Renal cortex interstitium (tissue), 11 donors: ENCODE measurements around the gene TMEM121. TPM values are rescaled to one million over a fixed set of nuclear protein-coding genes. Genes with fewer than 3 reads are reported as not detected.

ENCODE experiments used
- DNase-seq, 11 donors: peaks; one replicate each; pipeline ENCODE4 v3.0.0-alpha.2; 2013; ENCODE audit warnings: low read depth in 9 of 11, low spot score in 4 of 11; ENCODE audit errors: extremely low read depth in 1 of 11
- polyA plus RNA-seq, 3 donors: library from polyadenylated mRNA; unstranded; fragments of 120-200 nt; gene quantifications; one replicate each; pipeline ENCODE4 v1.2.1, GENCODE V29; 2013; ENCODE audit not compliant: insufficient read length in 3 of 3

Gene TMEM121
- polyA plus RNA-seq, 3 donors, result 1.7 to 6.0 (median 5.7) TPM

DNA sequence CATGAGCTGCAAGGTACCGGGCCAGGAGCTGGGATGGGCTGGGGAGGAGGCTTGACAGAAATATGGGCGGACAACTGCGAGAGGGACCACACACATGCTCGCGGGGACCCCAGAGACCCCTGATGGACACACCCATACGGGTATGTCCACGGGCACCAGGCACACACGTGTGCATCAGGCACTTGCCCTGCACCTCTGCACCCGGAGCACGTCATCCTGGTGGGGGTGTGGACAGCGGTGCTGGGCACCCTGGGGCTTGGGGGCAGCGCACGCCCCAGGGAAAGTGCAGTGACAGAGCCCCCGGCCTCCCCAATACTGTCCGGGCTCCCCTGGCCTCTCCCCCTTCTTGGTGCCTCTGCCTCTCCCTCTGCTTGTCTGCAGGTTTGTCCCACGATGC lies 41.4 kb upstream of the TMEM121 start:
- DNase-seq, result no peak

DNA sequence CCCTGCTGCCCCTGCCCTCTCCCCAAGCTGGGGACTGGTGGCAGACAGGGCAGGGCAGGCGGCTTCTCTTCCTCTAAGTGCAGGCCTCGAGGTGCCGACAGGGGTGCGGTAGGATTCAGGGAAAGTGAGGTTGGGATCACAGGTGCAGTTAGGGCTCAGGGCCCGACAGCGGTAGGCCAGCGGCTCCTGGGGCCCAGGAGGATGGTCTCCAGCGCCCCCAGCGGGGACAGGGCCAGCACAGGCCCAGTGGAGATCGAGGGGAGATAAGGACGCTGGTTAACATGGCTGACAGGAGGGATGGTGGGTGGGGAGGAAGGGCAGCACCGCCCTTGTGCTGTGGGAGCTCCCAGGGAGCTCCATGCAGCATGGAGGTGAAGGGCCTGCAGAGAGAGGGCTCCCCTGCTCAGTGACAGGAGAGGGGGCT lies 40.6 kb upstream of the TMEM121 start:
- no peak for DNase-seq

DNA sequence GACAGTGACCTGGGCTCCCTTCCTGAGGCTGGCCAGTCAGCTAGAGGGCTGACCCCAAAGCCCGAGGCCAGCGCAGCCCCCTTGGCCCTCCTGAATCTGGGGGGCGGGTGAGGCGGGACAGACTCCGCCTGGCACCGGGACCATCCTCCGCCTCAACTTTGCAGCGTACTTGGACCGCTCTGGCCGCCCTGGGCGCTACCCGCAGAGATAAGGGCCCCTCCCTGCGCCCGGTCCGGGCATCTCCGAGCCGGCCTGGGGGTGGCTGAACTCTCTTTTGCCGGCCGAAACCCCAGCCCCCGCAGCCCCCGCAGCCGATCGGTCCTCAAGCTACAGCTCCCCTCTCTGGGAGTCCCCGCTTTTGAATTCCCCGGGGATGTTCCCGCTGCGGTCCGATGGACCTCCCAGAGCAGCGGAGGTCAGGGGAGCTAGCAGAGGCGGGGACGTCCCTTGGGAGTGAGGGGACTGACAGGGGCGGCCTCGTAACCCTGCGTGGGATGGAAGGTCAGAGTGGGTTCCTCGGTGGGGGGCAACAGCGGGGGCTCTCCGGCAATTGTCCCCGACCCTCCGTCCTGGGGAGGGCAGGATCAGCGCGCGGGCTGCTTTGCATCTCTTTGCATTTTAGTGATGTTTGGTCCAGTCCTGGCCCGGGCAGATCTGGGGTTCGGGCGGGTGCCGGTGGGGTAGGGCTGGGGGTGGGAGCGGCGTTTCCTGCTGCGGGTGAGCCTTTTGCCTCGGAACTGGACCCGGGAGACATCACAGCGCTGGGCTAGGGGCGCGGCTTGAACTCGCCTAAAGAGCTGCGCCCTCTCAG lies 40.0 kb upstream of the TMEM121 start, which contains the start of gene CRIP1:
CRIP1 (plus strand) TSS at position 724 of the 811 bp plus-strand sequence. CDS start 374 bp downstream, outside the sequence.
- no peak for DNase-seq

DNA sequence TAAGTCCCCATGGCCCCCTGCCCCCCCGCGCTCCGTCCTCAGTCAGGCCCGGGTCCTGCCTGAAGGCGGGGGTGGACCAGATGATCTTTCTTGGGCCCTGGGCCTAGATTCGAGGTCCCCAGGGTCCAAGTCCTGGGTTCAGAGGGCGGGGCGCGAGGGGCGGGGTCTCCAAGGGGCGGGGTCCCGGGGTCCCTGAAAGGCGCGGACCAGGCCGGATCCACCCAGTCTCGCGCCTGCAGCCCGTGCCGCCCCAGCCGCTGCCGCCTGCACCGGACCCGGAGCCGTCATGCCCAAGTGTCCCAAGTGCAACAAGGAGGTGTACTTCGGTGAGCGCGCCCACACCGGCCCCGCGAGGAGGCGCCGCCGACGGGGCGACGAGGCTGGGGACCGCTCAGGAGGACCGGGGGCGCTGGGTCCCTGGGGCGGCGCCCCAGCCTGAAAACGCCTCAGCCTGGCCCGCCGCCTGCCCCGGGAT lies 39.4 kb upstream of the TMEM121 start:
- DNase-seq, result no peak

DNA sequence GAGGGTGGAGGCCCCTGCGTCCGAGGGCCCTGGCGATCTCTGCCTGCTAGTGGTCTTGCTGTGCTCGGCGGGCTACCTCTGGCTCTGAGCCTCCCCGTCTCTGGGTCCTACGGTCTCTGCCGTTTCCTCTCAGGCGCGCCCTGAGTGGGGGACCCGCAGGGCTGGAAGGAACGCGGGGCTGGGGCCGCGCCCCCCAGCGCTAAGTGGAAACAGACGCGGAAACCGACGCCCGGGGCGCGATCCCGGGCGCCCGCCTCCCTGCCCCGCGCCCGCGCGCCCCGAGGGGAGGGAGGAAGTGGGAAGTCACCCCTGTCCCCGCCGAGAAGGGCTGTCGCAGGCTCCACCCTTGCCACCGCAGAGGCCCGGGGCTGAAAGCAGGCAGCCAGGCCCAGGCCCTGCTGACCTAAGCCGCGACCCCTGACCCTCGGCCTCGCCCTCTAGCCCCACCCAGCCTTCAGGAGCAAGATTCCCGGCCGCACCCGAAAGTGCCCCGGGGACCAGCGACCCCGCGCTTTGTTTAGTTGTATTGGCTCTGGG lies 38.9 kb upstream of the TMEM121 start:
- no peak for DNase-seq

DNA sequence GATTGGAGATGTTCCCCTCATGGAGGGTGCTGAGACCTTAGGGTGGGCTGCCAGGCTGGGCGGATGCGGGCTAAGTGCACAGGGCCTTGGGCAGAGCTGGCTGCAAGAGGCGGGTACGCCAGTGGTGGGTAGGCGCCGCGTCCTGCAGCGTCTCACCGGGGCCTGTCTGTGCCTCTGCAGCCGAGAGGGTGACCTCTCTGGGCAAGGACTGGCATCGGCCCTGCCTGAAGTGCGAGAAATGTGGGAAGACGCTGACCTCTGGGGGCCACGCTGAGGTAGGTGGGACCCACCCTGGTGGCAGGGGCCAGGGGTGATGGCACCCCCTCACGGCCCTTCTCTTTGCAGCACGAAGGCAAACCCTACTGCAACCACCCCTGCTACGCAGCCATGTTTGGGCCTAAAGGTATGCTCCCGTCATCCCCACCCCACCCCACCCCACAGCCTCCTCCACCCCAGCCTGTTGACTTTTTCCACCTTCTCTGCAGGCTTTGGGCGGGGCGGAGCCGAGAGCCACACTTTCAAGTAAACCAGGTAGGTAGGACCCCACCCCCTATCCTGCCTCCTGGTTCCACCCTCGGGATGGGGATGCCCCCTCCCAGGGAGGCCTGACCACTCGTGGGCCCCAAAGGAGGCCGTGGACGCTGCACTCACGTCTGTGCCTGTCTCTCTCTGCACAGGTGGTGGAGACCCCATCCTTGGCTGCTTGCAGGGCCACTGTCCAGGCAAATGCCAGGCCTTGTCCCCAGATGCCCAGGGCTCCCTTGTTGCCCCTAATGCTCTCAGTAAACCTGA lies 38.2 kb upstream of the TMEM121 start:
- no peak for DNase-seq

DNA sequence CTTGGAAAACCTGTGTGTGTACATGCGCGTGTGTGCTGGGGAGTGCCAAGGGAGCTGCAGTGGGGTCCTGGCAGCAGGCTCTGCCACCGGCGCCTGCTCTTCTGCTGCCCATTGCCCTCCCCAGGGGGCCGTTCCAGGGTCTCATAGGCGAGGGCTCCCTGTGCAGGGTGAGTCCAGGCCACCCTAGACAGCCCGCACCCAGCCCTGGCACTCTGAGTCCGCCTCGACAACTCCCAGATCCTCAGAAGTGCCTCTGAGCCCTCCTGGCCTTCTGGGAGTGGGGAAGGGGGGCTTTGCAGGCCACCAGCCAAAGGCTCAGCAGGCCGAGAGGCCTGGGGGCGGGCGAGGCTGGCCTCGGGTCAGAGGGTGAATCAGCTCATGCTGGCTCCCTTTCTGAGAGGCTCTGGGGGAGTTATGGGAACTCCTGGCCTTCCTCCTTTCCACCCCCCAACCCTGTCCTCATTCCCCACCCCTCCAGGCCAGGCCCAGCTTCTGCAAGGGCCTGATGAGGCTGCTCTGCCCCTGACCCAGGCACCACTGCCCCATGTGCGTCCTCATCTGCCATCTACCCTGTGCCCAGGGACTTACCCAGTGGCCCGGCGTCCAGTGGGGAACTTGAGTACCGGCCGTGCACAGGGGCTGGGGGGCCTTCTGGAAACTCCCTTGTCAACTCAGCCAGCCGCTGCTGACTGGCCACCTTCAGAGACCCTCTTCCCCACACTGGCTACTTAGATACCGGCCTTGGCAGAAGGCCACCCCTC lies 37.4 kb upstream of the TMEM121 start:
- no peak for DNase-seq

DNA sequence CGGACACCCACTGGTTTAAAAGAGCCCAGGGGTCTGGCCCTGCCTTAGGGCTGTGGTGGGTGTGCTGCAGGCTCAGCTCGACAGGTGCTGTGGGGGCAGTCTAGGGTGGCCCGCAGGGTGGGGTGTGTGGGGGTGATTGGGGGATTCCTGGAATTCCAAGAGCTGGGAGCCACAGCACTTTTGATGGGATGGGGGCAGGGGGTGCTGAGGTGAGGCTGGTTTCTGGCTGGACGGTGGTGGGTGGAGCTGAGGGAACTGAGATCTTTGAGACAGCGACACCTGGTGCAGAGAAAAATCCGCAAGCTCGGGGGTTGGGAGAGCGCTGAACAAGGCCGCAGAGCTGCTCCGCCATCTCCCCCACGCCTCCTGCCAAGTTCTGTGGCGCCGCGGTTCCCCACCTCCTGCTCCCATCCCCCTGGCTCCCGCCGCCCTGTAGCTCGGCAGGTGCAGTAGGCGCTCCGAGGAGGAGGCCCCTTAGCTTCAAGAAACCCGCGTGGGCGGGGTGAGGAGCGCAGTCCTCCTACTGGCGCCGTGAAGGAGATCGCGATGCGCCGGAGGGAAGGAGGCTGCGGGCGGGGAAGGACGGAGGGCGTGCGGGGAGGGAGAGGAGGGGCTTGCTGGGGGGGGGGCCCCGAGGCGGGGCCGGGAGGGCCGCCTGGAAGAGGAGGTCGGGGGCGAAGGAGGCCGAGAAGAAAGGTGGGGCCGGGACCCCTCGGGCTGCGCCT lies 36.7 kb upstream of the TMEM121 start:
- peak in 9 of 11 donors; percentile 80 to 93 (median 85) for DNase-seq

DNA sequence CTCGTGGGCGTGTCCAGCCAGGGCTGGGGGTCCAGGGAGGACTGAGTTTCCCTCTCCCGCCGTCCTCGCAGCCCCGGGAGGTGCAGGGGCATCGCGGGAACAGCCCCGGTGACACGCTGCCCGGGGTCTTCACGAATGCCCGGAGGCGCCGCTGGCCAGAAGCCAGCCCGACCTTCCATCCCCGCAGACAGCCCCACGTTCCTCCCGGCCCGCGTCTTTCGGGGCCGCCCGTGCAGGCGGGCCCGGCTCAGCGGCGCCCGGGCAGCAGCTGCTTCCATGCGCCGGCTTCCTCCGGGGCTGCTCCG lies 36.2 kb upstream of the TMEM121 start:
- DNase-seq, result no peak

DNA sequence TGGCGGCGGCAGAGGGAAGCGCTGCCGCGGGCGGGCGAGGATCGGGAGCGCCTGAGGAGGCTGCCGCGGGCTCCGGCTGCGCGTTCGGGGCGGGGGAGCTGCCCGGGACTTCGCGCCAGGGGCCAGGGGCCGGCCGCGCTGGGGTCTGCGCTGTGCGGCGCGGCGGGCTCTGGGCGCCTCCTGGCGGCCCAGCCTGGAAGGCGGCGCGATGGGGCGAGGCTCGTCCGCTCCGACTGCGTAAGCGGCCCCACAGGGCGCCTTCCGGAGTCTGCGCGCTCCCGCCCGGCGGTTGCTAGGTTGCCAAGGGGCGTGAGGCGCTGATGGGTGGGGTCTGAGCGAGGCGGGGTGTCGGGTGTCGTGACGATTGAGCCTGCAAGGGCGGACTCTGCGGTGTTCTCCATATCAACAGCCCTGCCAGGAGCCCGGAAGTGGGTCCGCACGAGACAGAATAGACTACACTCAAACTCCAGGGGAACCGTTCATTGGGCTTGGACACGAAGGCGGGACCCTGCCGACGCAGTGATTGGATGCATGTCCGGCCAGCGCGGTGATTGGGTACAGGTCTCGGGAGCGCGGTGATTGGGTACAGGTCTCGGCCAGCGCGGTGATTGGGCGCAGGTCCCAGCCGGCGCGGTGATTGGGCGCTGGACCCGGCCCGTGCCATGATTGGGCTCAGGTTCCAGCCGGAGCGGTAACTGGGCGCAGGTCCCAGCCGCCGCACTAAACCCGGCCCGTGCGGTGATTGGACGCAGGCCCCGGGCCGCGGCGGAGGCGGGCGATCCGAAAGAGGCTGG lies 35.6 kb upstream of the TMEM121 start, which contains the start of gene TEDC1:
TEDC1 (plus strand) TSS at position 675 of the 794 bp plus-strand sequence. CDS start 130 bp downstream, outside the sequence.
- peak; percentile 96 to 100 (median 100) for DNase-seq

DNA sequence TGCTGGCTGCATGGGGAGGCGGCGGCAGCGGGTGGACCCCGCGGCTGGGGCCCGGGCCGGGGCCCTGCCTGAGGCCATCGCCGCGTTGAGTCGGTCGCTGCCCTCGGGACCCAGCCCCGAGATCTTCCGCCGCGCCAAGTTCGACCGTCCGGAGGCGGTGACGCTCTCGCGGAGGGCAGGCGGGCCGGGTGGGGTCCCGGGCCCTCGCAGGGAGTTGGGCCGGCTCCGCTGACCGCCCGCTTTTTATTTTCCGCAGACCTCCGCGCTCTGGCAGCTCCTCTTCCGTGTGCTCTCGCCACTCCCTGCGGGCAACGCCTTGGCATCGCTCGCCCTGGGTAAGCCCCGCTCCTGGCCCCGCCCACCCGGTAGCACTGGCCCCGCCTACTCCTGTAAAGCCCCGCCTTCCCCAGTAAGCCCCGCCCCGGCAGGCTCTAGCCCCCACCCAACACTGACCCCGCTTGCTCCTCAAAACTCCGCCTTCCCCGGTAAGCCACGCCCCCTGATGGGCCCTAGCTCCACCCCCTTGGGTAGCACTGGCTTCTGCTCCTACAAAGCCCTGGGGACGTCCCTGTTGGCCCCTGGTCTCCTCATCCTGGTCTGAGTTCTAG lies 34.9 kb upstream of the TMEM121 start:
- no peak for DNase-seq

DNA sequence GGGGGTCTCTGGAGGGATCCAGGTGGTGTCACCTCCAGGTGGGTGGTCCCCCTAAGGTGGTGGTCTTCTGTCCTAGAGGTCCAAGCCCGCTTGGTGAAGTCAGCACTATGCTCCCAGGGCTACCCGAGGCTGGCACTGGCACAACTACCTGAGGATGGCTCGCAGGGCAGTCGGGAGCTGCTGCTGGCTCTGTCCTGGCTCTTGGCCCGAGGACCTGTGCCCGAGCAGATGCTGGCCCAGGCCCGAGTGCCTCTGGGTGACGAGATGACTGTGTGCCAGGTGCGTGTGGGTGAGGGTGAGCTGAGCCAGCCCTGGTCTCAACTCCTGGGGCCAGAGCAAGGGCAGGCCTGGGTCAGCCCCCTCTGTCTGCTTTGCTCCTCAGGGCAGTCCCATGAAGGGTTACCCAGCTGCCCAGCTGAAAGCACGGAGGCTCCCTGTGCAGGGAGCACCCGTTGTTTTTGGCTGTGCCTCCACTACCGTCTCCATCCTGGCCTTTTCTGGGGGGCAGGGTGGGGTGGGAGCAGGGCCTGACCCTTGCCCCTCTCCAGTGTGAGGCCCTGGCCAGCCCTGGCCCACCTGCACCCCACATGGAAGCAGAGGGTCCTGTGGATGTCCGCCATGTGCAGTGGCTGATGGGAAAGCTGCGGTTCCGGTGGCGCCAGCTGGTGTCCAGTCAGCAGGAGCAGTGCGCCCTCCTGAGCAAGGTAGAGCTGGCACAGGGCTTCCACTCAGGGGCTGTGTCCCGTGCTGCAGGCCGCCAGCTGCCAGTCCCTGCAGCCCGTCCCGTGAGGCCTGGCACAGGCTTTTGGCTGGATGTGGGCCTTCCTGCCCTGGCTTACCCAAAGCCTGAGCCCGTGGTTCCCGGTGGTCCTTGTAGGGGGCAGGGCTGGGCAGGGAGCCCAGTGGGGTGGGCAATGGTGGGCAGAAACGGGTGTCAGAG lies 34.1 kb upstream of the TMEM121 start:
- DNase-seq, result no peak

DNA sequence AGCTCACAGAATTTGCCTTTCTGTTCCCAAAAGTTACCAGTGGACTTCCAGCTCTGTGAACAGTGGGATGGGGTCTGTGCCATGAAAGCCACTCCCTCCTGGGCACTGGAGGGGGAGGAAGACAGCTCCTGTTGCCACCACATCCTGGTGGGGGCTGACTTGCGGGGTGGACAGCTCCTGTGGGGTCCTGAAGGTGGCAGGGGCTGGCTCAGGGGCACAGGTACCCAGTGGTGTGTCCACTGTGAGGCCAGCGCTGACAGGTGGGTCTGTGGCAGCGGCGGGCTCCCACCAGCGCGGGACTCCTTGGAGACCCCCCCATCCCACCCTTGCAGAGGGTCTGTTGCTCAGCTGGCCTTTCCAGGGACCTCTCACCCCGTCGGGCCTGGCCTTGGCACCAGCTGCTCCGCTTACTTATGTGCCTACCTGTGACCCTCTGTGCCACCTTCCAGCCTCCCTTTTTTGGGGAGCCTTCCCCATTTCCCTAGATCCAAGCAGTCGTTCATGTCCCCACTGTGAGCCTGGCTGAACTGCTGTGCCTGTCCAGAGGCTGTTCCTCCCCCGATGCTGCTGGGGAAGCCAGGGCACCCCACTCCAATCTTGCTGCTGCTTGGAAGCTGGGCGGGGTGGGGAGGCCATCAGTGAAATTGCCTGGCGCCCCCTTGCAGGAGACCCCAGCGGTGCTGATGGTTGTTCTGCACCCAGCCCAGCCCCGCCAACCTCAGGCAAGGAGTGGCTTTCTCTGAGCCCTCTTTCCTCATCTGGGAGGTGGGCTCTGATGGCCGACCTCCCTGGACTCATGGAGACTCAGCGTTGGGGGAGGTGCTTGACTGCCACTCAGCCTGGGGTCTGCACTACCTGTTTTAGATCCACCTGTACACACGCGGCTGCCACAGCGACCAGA lies 33.2 kb upstream of the TMEM121 start:
- DNase-seq, result no peak

DNA sequence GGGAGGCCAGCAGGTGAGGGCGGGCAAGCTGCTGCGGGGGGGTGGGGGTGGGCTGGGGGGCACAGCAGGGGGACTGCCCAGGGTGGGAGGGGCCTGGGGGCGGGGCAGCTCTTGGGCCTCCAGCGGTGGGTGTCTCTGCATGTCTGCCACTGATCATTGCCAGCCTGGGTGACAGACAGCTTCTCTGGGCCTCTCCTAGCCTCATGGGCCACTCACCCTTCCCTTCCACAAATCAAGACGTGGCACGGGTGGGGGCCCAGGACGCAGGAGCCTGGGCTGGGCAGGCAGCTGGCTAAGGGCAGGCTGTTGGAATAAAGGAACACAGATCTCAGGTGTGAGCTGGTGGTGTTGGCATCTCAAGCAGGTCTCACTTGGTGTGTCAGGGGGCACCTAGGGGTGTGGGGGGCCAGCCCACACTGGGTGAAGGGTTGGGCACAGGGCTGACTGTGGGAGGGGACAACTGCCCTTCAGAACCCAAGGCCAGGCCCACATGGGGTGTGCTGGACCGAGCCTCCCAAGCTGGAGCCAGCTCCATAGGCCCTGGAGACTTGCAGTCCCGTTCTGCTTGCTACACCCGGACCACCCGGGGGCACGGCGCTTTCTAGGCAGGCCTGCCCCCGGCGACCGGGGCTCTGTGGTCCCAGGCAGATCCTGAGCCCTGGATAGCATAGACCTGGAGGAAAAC lies 32.3 kb upstream of the TMEM121 start:
- no peak for DNase-seq

DNA sequence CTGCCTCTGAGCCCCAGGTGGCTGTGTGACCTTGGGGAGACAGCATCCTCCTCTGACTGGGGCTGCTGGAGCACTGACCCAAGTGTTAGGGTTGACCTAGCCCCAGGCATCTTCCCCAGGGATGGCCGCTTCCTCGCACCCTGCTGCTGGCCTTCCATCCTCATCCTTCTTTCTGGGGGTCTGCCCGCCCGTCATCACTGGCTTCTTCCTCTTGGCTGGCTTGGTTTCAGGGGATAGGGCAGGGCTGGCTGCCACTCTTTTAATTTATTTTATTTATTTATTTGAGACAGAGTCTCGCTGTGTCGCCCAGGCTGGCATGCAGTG lies 31.8 kb upstream of the TMEM121 start:
- DNase-seq, result no peak
